GM10266 (cell line): ENCODE measurements around the gene GPR141.

Source experiments
- DNase-seq: peaks from one replicate; pipeline ENCODE4 v3.0.0; 2012; ENCODE audit errors: extremely low spot score
- TF ChIP-seq, protein P1 (sequence below): IDR thresholded peaks from 2 replicates; pipeline ENCODE4 v1.5.1; 2012; ENCODE audit warnings: mild to moderate bottlenecking, low read depth; ENCODE audit not compliant: control insufficient read depth, insufficient read depth; ENCODE audit errors: missing control alignments

GPR141 gene

DNA sequence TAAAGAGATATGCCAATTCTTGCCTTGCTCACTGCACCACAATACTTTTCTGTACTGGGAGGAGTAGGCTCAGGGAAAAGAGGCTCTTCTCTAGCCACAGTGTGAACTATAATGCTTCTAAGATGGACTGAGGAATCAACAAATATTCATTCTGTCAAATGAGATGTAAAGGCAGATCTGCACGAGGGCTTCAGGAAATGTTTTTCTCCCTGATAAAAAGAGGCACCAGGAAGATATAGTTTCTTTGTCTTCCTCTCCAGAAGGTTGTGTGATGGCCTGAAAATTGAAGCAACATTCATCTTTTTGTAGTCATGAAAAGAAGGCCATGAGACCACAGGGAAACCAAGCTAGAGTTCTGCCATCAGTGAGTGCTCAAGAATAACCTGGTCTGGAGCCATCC lies 85.7 kb downstream of the GPR141 start:
- DNase-seq: no peak
- TF ChIP-seq, protein P1, sequence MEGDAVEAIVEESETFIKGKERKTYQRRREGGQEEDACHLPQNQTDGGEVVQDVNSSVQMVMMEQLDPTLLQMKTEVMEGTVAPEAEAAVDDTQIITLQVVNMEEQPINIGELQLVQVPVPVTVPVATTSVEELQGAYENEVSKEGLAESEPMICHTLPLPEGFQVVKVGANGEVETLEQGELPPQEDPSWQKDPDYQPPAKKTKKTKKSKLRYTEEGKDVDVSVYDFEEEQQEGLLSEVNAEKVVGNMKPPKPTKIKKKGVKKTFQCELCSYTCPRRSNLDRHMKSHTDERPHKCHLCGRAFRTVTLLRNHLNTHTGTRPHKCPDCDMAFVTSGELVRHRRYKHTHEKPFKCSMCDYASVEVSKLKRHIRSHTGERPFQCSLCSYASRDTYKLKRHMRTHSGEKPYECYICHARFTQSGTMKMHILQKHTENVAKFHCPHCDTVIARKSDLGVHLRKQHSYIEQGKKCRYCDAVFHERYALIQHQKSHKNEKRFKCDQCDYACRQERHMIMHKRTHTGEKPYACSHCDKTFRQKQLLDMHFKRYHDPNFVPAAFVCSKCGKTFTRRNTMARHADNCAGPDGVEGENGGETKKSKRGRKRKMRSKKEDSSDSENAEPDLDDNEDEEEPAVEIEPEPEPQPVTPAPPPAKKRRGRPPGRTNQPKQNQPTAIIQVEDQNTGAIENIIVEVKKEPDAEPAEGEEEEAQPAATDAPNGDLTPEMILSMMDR: no peak

DNA sequence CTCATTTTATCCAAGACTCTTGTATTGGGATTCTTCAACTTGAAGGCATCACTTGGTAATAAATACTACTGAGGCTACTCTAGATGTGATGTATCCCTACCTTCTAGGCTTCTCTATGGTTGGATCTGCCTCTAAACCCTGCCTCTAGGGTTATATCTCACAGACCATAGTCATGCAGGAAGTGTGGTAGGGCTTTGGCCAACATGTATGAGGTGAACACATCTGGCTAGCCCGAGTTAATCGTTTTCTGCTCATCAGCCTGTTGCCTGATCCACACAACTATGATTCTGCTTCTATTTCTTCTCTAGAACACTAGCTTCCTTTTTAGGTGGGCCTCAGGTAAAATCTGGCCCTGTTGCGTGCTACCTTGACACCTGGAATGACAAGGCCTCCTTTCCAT lies 86.2 kb downstream of the GPR141 start:
- TF ChIP-seq, protein P1: no peak
- no peak for DNase-seq

DNA sequence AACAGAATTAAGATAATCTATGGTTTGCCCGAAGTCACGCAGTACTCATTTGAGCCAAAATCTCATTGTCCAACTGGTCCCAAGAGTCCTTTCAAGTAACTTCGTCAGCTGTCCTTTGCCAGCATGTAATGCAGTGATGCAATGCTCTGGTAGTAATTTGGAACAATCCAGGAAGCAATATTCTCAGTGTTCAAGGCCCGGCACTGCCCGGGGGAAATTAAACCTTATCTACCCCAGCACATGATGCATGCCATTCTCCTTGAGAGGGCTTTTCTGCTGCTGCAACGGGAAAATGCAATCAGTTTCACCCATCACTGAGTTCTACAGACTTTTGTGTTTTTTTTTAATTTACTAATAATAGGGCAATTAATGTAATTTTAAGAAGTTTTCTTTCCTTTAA lies 87.3 kb downstream of the GPR141 start:
- TF ChIP-seq, protein P1: no peak
- no peak for DNase-seq

DNA sequence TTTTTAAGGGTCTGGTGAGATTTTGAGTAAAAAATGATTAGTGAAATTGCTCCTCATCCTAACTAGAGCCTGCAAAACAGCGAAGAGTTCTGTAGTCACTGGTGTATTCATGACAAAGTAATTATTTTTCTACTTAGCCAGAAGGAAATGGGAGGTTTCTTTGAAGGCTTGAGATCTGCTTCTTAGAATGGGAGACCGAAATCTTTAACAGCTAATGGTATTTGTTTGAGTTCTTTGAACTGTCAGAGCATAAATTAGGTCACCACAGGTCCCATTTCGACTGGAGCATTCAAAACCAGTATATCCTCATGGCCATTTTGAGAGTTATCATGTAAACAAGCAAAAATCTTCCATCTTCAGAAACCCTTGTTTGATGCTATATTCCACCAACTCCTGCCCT lies 87.8 kb downstream of the GPR141 start:
- no peak for DNase-seq
- TF ChIP-seq, protein P1: no peak

DNA sequence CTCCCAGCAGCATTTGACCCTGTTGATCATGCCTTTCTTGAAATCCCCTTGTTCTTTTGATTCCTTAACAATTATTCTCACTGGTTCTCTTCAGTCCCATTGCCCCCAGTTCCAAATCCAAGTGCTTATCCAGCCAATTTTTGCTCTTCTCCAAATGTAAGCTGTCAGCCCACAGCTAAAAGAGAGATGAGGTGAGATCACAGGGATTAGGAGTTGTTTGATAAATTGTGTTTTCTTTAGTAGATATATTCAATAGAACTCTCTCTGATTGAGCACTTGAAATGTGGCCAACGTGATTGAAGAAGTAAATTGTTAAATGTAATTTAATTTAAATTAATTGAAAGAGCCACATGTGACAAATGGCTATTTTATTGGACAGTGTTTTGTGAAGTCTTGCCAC lies 88.2 kb downstream of the GPR141 start:
- TF ChIP-seq, protein P1: no peak
- no peak for DNase-seq

DNA sequence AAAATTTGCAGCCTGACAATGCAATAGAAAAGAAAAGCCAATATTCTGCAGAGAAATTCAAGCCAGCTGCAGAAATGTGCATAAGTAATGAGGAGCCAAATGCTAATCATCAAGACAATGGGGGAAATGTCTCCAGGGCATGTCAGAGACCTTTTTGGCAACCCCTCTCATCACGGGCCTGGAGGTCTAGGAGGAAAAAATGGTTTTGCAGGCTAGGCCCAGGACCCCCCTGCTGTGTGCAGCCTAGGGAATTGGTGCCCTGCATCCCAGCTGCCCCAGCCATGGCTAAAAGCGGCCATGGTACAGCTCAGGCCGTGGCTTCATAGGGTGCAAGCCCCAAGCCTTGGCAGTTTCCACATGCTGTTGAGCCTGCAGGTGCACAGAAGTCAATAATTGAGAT lies 92.4 kb downstream of the GPR141 start:
- TF ChIP-seq, protein P1: no peak
- DNase-seq: no peak

DNA sequence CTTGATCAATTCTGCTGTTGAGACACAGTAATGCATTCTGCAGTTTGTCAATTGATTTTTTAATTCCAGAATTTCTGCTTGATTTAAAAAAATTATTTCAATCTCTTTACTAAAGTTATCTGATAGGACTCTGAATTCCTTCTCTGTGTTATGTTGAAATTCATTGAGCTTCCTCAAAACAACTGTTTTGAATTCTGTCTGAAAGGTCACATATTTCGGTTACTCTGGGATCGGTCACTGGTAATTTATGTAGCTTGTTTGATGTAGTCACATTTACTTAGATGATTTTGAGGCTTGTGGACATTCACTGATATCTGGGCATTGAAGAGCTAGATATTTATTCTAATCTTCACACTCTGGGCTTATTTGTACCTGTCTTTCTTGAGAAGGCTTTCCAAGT lies 97.6 kb downstream of the GPR141 start:
- no peak for DNase-seq
- TF ChIP-seq, protein P1: no peak
